Thyroid gland (tissue), 4 donors: Measurements from ENCODE around the gene ARHGDIG. TPM values are rescaled to one million over a fixed set of nuclear protein-coding genes. Genes with fewer than 3 reads are reported as not detected.
A peak's percentile ranks its signal among the peaks of the same experiment; 100 is the strongest.

ENCODE experiments used
- DNase-seq, 2 donors: peaks; one replicate each; pipeline ENCODE4 v3.0.0-alpha.2; 2019
- H3K27ac ChIP-seq, 3 donors: fragments of 200-600 bp; sonication (generic); 1 replicate in 2 of 3; 2 replicates in 1 of 3; pipeline ENCODE4 v1.5.1; 2016 to 2019; ENCODE audit warnings: mild to moderate bottlenecking in 1 of 3, moderate library complexity in 1 of 3
- H3K27me3 ChIP-seq: fragments of 200-600 bp; sonication (generic); one replicate; pipeline ENCODE4 v1.5.1; 2019
- H3K36me3 ChIP-seq, 2 donors: fragments of 200-600 bp; sonication (generic); one replicate each; pipeline ENCODE4 v1.5.1; 2016 to 2019
- H3K4me1 ChIP-seq, 2 donors: fragments of 200-600 bp; sonication (generic); one replicate each; pipeline ENCODE4 v1.5.1; 2017 to 2019
- H3K4me3 ChIP-seq, 3 donors: fragments of 200-600 bp; sonication (generic); replicated peaks in 1 of 3; 1 replicate in 2 of 3; 2 replicates in 1 of 3; pipeline ENCODE4 v1.5.1; 2016; ENCODE audit warnings: mild to moderate bottlenecking in 1 of 3
- H3K9me3 ChIP-seq: fragments of 200-600 bp; sonication (generic); one replicate; pipeline ENCODE4 v1.5.1; 2017
- POLR2A ChIP-seq, 2 donors: fragments of 450-650 bp; IDR thresholded peaks; one replicate each; pipeline ENCODE4 v1.6.1; 2017; ENCODE audit warnings: antibody characterized with exemption in 2 of 2, mild to moderate bottlenecking in 2 of 2, moderate library complexity in 1 of 2
- WGBS, 2 donors: methylation state at CpG; one replicate each; pipeline ENCODE4 v1.1.5; 2017; 5-methylcytosine and 5-hydroxymethylcytosine counted together
- intact Hi-C: fragments of 100-400 bp; cut with DNase I; formaldehyde crosslinking; loops from one replicate; pipeline ENCODE4 v1.15.1; 2023
- total RNA-seq, 4 donors: library from RNA; depleted of rRNA; stranded (reverse); fragments of >200 nt; gene quantifications; one replicate each; pipeline ENCODE4 v1.2.3, GENCODE V29; 2016
- TF ChIP-seq, protein P1 (sequence below), 6 experiments: fragments of 200-600 bp in 3 of 6; fragments of 450-650 bp in 3 of 6; sonication (generic) in 3 of 6; IDR thresholded peaks; one replicate each; pipeline ENCODE4 v1.5.1; 2016 to 2019; ENCODE audit warnings: antibody characterized with exemption in 6 of 6, mild to moderate bottlenecking in 2 of 6, inconsistent platforms in 1 of 6, moderate library complexity in 1 of 6

ARHGDIG gene
- total RNA-seq, 4 donors from 2014 or later, result not detected

DNA sequence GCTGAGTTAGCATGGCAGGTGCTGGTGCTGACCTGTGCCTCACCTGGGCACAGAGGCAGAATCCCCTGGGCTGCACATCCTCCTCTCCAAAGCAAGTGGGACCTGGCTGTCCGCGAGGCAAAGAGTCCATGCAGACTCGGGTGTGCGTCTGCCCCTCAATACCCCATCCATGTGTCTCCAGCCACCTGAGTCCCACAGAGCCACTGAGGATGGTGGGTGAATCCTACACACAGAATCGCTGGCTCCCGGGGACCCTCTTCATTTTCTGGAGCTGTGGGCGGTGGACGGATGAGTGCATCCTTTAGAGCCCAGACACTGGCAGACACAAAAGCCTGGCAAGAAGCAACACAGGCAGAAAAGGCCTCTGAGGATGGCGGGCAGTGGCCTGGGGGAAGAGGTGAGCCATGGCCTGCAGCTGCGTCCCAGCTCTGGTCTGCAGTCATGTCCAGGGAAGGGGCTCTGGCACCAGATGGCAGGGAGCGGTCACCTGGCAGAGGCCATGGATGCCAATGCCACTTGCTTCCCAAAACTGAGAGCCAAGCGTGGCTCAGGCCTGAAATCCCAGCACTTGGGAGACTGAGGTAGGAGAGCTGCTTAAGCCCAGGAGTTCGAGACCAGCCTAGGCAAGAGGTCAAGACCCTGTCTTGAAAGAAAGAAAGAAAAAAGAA lies 42.2 kb downstream of the ARHGDIG start:
- H3K27ac ChIP-seq, result no peak overlapping the region
- DNase-seq, result no peak
- peaks cover 9 to 17% of the 10 kb centered on the region in 2 donors for H3K4me1 ChIP-seq
- H3K4me3 ChIP-seq, result no peak overlapping the region
- no peaks in the 10 kb centered on the region for H3K27me3 ChIP-seq
- peaks cover 0 to 6% of the 10 kb centered on the region in 2 donors for H3K36me3 ChIP-seq
- intact Hi-C loops, result no loop called here
- H3K9me3 ChIP-seq, result no peaks in the 10 kb centered on the region
- WGBS, 2 donors, result 88 to 93% methylated on average over 11 to 12 of the region's 13 CpGs
- TF ChIP-seq, protein P1, sequence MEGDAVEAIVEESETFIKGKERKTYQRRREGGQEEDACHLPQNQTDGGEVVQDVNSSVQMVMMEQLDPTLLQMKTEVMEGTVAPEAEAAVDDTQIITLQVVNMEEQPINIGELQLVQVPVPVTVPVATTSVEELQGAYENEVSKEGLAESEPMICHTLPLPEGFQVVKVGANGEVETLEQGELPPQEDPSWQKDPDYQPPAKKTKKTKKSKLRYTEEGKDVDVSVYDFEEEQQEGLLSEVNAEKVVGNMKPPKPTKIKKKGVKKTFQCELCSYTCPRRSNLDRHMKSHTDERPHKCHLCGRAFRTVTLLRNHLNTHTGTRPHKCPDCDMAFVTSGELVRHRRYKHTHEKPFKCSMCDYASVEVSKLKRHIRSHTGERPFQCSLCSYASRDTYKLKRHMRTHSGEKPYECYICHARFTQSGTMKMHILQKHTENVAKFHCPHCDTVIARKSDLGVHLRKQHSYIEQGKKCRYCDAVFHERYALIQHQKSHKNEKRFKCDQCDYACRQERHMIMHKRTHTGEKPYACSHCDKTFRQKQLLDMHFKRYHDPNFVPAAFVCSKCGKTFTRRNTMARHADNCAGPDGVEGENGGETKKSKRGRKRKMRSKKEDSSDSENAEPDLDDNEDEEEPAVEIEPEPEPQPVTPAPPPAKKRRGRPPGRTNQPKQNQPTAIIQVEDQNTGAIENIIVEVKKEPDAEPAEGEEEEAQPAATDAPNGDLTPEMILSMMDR (IDR thresholded peaks at IDR 0.05), result no peak
- no peak for TF ChIP-seq POLR2A (IDR thresholded peaks at IDR 0.05)

DNA sequence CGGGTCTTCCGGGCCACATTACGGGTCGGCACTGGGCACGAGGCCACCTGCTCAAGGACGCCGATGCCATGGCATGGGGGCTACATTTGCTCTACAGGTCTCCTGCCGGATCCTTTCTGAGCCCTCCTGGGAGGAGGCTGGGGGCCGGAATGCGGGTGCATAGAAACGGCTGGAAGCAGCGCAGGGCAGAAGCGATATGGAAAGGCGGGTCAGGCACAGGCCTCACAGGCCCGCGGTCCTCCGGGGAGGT lies 43.7 kb downstream of the ARHGDIG start:
- no peaks in the 10 kb centered on the region for H3K36me3 ChIP-seq
- no peak overlapping the region for H3K4me3 ChIP-seq
- intact Hi-C loops, result no loop called here
- peak overlapping the region in 1 of 3 donors; percentile 31 for H3K27ac ChIP-seq
- 79 to 85% methylated on average over 12 to 14 of the region's 17 CpGs for WGBS, 2 donors
- no peaks in the 10 kb centered on the region for H3K9me3 ChIP-seq
- no peaks in the 10 kb centered on the region for H3K27me3 ChIP-seq
- no peak for DNase-seq
- H3K4me1 ChIP-seq, result peaks cover 16 to 25% of the 10 kb centered on the region in 2 donors
- TF ChIP-seq POLR2A (IDR thresholded peaks at IDR 0.05), result no peak
- TF ChIP-seq, protein P1 (IDR thresholded peaks at IDR 0.05), result no peak

DNA sequence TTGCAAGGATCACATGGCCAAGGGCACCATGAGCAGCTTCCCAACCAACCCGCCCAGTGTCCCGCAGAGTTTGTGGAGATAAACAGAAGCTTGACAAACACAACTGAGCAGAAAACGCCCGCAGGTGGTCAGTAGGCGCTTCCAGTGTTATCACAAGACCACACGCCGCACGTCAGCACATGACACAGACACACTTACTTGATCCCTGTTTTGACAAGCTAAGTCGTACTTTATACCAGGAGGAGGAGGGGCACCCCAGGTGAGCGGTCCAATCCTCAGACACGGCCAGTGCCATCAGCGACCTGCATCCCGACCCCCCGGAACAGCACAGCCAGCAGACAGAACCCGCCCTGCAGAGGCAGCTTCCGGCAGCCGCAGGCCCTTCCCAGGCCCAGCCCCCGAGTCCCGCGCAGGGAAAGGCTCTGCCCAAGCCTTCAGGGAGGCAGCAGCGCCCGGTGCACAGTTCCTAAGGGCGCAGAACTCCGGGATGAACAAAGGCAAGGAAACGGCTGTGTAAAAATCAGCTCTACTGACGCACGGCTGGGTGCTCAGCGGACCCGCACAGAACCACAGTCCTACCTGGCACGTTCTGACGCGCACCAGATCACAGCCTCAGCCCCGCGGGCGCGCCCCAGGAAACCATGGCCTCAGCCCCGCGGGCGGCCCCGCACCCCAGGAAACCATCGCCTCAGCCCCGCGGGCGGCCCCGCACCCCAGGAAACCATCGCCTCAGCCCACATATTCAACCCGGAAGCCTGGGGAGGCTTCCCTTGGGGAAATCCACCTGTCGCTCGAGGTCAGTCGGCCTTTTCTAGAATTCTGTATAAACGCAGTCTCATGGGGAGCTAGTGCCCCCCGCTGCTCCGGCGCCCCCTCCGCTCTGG lies 44.3 kb downstream of the ARHGDIG start:
- Histone ChIP-seq H3K27ac (peak overlapping the region in 2 of 3 donors; percentile 15 to 31), H3K9me3 (no peaks in the 10 kb centered on the region), H3K36me3 (no peaks in the 10 kb centered on the region), H3K27me3 (no peaks in the 10 kb centered on the region), H3K4me3 (no peak overlapping the region), H3K4me1 (peaks cover 16 to 25% of the 10 kb centered on the region in 2 donors)
- 65 to 83% methylated on average over 21 to 42 of the region's 55 CpGs for WGBS, 2 donors
- intact Hi-C loops, result no loop called here
- peak; percentile 26 to 47 for DNase-seq
- TF ChIP-seq, protein P1 (IDR thresholded peaks at IDR 0.05), result no peak

DNA sequence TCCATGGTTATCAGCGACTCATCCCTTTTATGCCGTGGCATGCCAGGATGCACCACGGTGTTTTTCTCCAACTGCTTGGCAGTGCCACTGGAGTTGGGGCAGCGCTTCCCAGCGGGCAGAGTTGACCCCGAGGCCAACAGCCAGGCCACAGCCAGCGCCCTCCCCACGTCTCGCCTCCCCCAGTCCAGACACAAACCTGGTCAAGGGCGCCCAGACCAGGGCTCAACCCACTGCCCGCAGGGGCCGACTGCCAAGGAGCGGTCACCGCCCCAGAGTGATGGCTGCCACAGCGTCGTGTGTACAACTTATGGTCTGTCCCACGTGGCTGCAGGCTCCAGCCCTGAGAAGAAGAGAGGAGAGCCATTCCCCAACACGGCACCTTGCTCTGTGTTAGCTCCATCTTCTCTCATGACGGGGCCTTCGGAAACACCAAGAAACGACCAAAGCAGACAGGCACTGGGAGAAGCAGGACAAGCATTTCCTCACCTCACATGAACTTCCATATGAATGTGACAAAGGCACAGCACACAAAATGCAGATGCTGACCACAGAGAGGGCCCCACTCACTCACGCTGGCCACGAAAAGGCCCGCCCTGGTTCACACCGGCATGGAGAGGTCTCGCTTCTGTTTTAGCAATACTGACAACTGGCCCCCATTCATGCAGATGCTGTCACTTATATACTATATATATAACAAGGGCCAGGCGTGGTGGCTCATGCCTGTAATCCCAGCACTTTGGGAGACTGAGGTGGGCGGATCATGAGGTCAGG lies 45.2 kb downstream of the ARHGDIG start:
- intact Hi-C loops, result no loop called here
- H3K4me1 ChIP-seq, result peaks cover 16 to 25% of the 10 kb centered on the region in 2 donors
- H3K27ac ChIP-seq, result no peak overlapping the region

More for the DNA sequence above, 45.2 kb downstream of the ARHGDIG start:
- TF ChIP-seq, protein P1 (IDR thresholded peaks at IDR 0.05), result no peak
- no peak for TF ChIP-seq POLR2A (IDR thresholded peaks at IDR 0.05)
- DNase-seq, result no peak
- Histone ChIP-seq H3K27me3 (no peaks in the 10 kb centered on the region), H3K9me3 (no peaks in the 10 kb centered on the region), H3K36me3 (no peaks in the 10 kb centered on the region), H3K4me3 (no peak overlapping the region)
- WGBS, 2 donors, result 89 to 94% methylated on average over 17 of the region's 28 CpGs
